Bronchial epithelial cell (primary cell): ENCODE data around the gene PDF. TPM values are rescaled to one million over a fixed set of nuclear protein-coding genes. Genes with fewer than 3 reads are reported as not detected.
"Not testable (repeated sequence)": the region's sequence is repeated elsewhere in the genome, so short reads cannot be mapped to it uniquely, and the experiment has no call there.

Source experiments
- DNase-seq: peaks from one replicate; pipeline ENCODE4 v3.0.0-alpha.2; 2010; ENCODE audit warnings: low read depth
- FAIRE-seq: peaks from 2 replicates; lab custom pipeline; 2011; peaks lifted over from hg19 to GRCh38; lab: Jason Lieb, UNC
- H3K27me3 ChIP-seq: 2 replicates; pipeline ENCODE4 v1.5.1; 2011; ENCODE audit warnings: low read length; ENCODE audit not compliant: control insufficient read depth, insufficient read depth
- H3K36me3 ChIP-seq: 2 replicates; pipeline ENCODE4 v1.5.1; 2011; ENCODE audit warnings: low read length; ENCODE audit not compliant: control insufficient read depth, insufficient read depth
- H3K4me3 ChIP-seq: 2 replicates; pipeline ENCODE4 v1.5.1; 2011; ENCODE audit warnings: mild to moderate bottlenecking, low read depth, low read length, control low read depth
- total RNA-seq: library from RNA; depleted of rRNA; stranded (reverse); fragments of >200 nt; gene quantifications from 2 replicates; pipeline ENCODE4 v1.2.1, GENCODE V29; 2014
- TF ChIP-seq, protein P1 (sequence below): IDR thresholded peaks from 2 replicates; pipeline ENCODE4 v1.5.1; 2011; ENCODE audit warnings: mild to moderate bottlenecking, moderate library complexity, low read length, control low read depth, inconsistent platforms; ENCODE audit not compliant: insufficient read depth, severe bottlenecking

PDF gene
- total RNA-seq, 1 donor from 2014 or later: 31.3 TPM

DNA sequence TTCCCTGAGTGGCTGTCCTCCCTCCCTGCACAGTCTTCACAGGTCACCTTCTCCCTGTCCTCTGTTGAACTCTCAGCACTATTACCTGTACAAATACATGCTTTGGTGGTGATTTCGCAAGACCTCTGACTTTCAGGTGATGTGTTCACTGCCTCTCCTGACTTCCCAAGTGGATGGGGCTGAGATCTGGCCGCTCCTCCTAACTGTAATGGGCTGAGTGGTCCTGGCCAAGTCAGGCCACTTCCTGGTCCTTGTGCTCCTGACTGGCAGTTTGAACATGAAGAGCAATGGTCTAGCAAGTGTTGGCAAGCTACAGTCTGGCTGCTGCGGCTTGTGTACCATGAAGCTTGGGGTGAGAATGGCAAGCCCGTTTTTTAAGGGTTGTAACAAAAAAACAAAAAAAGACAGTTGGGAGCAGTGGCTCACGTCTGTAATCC, 32.9 kb upstream of the PDF start:
- TF ChIP-seq, protein P1, sequence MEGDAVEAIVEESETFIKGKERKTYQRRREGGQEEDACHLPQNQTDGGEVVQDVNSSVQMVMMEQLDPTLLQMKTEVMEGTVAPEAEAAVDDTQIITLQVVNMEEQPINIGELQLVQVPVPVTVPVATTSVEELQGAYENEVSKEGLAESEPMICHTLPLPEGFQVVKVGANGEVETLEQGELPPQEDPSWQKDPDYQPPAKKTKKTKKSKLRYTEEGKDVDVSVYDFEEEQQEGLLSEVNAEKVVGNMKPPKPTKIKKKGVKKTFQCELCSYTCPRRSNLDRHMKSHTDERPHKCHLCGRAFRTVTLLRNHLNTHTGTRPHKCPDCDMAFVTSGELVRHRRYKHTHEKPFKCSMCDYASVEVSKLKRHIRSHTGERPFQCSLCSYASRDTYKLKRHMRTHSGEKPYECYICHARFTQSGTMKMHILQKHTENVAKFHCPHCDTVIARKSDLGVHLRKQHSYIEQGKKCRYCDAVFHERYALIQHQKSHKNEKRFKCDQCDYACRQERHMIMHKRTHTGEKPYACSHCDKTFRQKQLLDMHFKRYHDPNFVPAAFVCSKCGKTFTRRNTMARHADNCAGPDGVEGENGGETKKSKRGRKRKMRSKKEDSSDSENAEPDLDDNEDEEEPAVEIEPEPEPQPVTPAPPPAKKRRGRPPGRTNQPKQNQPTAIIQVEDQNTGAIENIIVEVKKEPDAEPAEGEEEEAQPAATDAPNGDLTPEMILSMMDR: no peak
- DNase-seq: peak; percentile 55
- Histone ChIP-seq H3K4me3 (no peak overlapping the region), H3K36me3 (peaks cover 10% of the 10 kb centered on the region), H3K27me3 (no peaks in the 10 kb centered on the region)
- FAIRE-seq: no peak

DNA sequence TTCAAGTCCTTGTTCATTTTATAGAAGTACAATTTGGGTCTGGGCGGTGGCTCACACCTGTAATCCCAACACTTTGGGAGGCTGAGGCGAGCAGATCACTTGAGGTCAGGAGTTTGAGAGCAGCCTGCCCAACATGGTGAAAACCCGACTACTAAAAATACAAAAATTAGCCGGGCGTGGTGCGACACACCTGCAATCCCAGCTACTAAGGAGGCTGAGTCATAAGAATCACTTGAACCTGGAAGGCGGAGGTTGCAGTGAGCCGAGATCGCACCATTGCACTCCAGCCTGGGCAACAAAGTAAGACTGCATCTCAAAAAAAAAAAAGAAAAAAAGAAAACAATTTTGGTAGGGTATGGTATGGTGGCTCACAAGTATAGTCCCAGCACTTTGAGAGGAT, 29.7 kb upstream of the PDF start:
- not testable (repeated sequence) for H3K27me3 ChIP-seq, DNase-seq, FAIRE-seq, H3K36me3 ChIP-seq, H3K4me3 ChIP-seq

DNA sequence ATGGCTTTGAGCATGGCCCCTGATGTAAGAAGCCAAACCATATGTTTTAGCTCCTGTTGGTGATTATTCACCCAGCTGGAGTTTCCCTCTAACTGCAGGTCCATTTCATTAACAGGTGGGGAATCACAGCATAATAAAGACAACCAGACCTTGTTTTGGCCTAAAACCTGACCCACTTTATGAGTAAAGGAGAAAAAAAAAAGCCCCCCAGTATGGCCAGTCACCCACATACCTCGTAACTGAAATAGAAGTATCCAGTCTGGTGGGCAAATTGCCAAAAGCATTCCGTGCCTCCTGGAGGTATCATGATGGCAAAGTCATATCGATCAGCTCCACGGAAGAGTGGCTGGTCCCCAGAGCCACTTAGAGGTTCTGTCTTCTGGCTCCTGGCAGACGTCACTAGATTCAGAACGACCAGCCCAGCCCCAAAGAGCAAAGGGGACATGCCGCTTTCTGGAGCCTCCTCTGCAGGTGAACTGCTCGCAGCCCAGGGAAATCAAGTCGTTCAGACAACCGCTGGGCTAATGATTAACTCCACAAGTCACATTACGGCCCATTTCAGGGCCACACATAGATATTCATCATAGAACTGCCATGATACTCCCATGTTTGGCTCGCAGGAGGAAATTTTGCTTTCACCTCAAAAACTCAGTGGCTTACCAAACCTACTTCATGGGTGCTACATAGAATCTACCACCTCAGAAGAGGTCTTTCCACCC, 21.1 kb upstream of the PDF start, which contains the start of gene TMED6:
Gene TMED6 (minus strand): TSS at position 478 of the 719 bp plus-strand sequence. CDS start 33 bp downstream, at position 445.
- TF ChIP-seq, protein P1: no peak
- no peaks in the 10 kb centered on the region for H3K27me3 ChIP-seq
- H3K4me3 ChIP-seq: no peak within 1 kb of the TSS
- DNase-seq: no peak
- H3K36me3 ChIP-seq: peaks cover 5% of the 10 kb centered on the region
- no peak for FAIRE-seq

DNA sequence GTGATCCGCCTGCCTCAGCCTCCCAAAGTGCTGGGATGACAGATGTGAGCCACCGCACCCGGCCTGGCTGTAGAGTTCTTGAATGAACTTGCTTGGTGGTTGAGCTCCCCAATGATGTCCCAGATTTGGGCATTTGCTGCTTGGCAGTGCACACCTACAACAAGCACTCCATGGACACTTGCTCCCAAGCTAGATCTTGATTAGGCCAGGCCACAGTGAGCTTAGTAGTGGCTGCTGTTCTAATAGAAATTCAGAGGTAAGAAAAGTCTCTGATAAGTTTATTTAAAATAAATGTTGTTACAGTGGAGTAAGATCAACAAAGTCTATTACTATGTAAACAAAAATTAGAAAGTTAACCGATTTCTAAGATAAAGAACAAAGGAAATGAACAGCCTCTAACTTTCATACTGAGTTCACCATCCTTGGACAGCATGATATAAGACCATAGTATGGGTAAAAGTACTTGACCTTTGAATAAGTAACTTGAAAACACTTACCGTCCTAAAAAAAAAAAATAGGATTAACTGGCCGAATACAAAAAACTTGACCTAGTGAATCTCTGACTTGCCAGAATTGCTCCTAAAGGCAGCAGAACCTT, 20.2 kb upstream of the PDF start:
- Histone ChIP-seq H3K36me3 (peaks cover 2% of the 10 kb centered on the region), H3K27me3 (no peaks in the 10 kb centered on the region), H3K4me3 (no peak overlapping the region)
- DNase-seq (no peak), FAIRE-seq (no peak)
- TF ChIP-seq, protein P1: no peak

DNA sequence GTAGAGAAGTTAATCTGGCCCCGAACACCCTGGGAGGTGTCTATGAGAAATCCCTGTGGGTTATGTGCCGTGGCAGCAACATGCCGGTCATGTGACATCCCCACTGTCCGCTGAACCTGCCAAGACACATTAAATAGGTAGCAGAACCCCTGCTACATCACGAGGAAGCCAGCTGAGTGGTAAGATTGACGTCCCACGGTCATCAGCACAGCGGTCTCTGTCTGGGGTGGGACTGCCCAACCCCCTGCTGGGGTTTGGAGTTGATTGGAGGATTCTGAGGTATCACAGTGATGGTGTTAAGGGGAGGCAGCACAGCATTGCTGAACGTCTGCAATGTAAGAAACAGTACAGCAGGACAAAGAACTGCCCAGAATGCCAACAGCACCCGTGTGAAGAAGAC, 19.1 kb upstream of the PDF start:
- Histone ChIP-seq H3K4me3 (no peak overlapping the region), H3K27me3 (no peaks in the 10 kb centered on the region), H3K36me3 (peaks cover 2% of the 10 kb centered on the region)
- TF ChIP-seq, protein P1: no peak
- DNase-seq: no peak
- no peak for FAIRE-seq

DNA sequence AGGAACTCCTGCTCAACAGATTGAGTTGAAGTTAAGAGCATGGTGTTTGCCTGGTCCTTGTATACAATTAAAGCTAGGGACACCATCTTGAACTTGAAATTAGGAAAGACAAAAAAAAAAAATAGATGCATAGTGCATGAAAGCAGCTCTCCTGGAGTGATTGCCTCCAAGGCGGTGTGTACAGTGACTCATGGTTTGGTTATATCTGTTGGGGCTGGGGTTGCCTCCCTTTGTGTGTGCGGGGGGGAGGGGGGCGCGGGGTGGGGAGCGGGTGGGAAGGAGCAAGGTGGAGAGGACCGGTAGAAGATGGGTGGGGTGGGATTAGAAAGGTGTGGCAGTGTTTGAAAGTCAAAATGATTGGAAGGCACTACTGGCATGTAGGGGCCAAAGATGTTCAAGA, 17.8 kb upstream of the PDF start:
- Histone ChIP-seq H3K27me3 (no peaks in the 10 kb centered on the region), H3K4me3 (no peak overlapping the region), H3K36me3 (peaks cover 2% of the 10 kb centered on the region)
- DNase-seq (no peak), FAIRE-seq (no peak)
- TF ChIP-seq, protein P1: no peak
